T-helper 9 cell (primary cell): Measurements from ENCODE around the gene ITGA3.

Source experiments
- DNase-seq: peaks from one replicate; pipeline ENCODE4 v3.0.0-alpha.2; 2020

ITGA3 gene

DNA sequence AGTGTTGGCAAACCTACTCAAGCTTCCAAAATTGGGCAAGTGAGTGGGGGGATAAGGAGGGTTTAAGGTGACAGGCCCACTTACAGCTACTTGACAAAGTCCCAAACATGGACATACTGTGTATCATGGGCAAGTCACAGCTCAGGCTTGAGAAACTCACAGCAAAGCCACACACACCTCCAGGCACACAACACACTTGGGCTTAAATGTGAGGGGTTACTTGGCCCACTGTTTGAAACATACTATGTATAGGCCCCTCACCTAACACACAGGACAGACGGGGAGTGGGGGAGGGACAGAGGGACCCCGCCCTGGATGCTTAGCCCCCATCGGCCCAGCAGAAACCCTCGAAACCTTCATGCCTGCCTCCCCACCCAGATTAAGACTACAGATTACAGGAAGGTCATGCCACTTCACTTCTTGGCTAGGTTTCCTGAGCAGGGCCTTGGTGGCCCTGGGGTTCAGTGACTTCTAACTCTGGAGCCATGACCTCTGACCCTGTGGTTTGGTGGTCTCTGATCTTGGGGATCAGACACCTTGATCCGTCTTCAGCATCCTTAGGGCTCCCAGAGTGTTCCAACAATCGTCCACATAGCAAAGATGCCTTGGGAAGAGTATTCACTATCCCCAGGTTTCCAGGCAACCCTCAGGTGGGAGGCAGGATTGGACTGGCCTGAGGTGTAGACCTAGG, 76.3 kb downstream of the ITGA3 start:
- DNase-seq: no peak

DNA sequence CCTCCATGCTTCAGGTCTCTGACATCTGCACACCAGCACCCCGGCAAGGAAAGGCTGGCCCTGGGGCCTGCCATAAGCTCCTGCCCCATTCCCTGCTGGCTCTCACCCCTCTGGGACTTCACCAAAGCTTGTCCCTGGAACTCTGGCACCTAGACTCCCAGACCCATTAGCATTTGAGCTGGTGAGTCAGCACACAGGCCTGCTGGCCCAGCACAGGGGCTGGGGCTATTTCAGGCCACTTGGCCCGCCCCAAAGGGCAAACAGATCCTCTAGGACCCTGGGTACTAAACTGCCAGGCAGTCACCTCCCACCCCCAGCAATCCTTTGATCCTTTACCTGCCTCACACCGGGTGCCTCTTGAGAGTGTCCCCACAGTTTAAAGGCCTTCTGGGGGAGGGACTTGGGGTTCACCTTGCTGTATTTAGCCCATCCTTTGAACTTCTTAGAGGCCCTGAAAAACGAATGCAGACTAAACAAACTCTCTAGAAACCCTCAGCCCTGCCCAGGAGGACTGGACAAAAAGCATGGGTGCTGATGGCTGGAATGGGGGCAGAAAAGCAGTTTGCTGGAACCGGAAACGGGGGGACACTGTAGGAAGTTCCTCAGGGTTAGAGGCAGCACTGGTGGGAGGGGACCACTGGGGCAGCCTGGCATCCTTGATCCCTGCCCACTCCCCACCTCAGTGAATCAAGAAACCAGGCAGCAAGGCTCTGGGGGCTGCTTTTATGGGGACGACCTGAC, 77.3 kb downstream of the ITGA3 start:
- no peak for DNase-seq

DNA sequence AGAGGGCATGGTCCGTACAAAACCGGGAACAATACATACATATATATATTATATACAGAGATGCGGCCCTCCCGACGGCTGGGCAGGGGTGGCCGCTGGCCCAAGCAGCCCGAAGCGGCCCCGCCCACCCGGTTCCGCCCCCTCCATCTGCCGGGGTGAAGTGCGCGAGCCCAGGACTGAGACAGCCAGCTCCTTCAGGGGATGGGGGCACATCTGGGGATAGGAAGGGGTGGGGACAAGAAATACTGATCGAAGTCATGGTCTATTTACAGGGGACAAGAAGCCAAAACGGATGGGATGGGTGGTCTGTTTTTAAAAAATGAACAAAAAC, 77.8 kb downstream of the ITGA3 start:
- no peak for DNase-seq

- DNase-seq: no peak
Measured at GRCh38 chr17:50134206-50135110, 78.5 kb downstream of the ITGA3 start.

GRCh38 chr17:50135316-50136095, 79.6 kb downstream of the ITGA3 start:
- DNase-seq: no peak

DNA sequence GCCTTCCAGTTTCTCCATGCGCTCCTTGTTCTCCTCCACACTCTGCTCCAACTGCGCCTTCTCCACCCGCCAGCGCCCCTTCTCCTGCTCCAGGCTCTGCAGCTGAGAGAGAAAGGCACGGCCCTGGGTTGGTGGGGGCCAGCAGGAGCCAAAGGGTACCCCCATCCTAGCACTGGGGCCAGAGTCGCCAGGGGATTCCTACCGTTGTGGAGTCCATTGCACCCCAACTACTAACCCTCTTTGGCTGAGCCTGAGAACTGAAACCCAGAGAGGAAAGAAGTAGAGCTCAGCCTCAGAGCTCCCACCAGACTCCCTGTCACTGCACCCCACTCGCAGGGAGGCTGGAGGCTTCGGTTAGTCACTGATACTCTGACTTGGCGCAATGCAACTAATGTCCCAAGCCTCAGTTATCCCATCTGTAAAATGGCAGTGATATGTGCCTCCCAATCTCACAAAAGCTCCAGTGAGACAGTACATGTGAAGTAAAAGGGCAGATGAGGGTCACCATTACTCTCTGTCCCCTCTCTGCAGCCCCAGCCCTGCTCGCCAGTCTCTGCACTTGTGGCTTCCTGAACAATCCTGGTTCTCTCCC, 80.3 kb downstream of the ITGA3 start:
- DNase-seq: no peak

GRCh38 chr17:50137042-50137441, 81.1 kb downstream of the ITGA3 start:
- no peak for DNase-seq

DNA sequence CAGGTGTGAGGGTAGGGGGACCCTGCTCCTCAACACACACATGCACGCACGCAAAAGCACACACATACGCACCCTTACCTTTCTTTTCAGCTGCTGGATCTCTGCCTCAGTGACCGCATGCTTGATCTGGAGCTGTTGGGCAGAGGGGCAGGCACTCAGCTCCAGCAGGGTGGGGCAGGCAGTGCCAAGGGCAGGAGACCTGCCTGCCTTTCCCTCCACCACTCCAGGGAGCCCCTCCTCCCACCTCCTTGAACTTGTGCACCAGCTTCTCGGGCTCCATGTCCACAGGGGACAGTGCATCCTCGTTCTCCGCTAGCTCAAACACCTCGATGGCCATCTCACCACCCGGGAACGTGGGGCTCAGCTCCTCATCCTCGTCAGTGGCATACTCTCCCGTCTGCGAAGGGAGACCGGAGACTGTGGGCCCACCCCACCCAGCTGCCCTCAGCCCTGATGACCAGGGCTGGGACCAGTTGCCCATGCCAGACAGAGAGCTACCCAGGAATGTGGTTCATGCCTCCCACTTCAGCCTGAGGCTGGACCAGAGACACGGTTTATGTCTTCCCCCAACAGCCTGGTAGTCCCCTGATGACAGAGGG, 83.4 kb downstream of the ITGA3 start:
- DNase-seq: no peak
